ENCODE measurements around the gene NAT10. TPM values are rescaled to one million over a fixed set of nuclear protein-coding genes. Genes with fewer than 3 reads are reported as not detected.

NAT10 gene
- total RNA-seq, 1 experiment from 2014 or later = 75.5 TPM

GRCh38 chr11:34072041-34072440 lies 33.4 kb upstream of the NAT10 start (continued):
- TF ChIP-seq HMGXB4 (CRISPR knock-in tag; IDR thresholded peaks at IDR 0.05) (no peak), ZNF219 (CRISPR knock-in tag; IDR thresholded peaks at IDR 0.05; ENCODE audit: borderline replicate concordance) (no peak), SMAD3 (CRISPR knock-in tag; IDR thresholded peaks at IDR 0.05; ENCODE audit: borderline replicate concordance) (no peak), E2F1 (CRISPR knock-in tag; IDR thresholded peaks at IDR 0.05) (no peak), STAT6 (CRISPR knock-in tag; conservative IDR thresholded peaks at IDR 0.05; ENCODE audit: low read depth) (no peak)

GRCh38 chr11:34072832-34073231 lies 32.6 kb upstream of the NAT10 start:
- no peak for ATAC-seq
- no peak overlapping the region for H3K27ac Mint-ChIP-seq
- no peaks in the 10 kb centered on the region for H3K27me3 Mint-ChIP-seq (ENCODE audit: low read depth)
- POLR2A ChIA-PET = no interaction called here
- H3K36me3 Mint-ChIP-seq = peaks cover 61% of the 10 kb centered on the region
- peaks cover under 1% of the 10 kb centered on the region; the same call in 1 of the 2 replicates for H3K4me1 Mint-ChIP-seq
- CTCF ChIA-PET = interaction anchor here (1.1 kb wide), 1 partner anchor 76 kb away, joined by 3 read pairs; no protein-coding TSS in a partner anchor
- H3K4me3 Mint-ChIP-seq = no peak overlapping the region
- TF ChIP-seq KAT7 (CRISPR knock-in tag; IDR thresholded peaks at IDR 0.05; ENCODE audit: borderline replicate concordance) (no peak), E2F5 (CRISPR knock-in tag; IDR thresholded peaks at IDR 0.05) (no peak), TEAD1 (CRISPR knock-in tag; IDR thresholded peaks at IDR 0.05) (no peak), RELA (CRISPR knock-in tag; IDR thresholded peaks at IDR 0.05; ENCODE audit: borderline replicate concordance) (no peak), SP1 (CRISPR knock-in tag; conservative IDR thresholded peaks at IDR 0.05) (no peak), IRF2 (CRISPR knock-in tag; IDR thresholded peaks at IDR 0.05; ENCODE audit: borderline replicate concordance, low read depth) (no peak), ATF3 (CRISPR knock-in tag; conservative IDR thresholded peaks at IDR 0.05) (no peak), ZNF532 (CRISPR knock-in tag; IDR thresholded peaks at IDR 0.05; ENCODE audit: borderline replicate concordance) (no peak), NR2C2 (CRISPR knock-in tag; IDR thresholded peaks at IDR 0.05) (no peak), NFATC4 (CRISPR knock-in tag; IDR thresholded peaks at IDR 0.05) (no peak)
- no peak for DNase-seq (ENCODE audit: low spot score)
- no peaks in the 10 kb centered on the region for H3K9me3 Mint-ChIP-seq

Measured in WTC11 (cell line).